Right hindlimb (tissue), 1 donor: ENCODE data around the gene VPS54.

Experiments
- DNase-seq: peaks from one replicate; pipeline ENCODE4 v3.0.0-alpha.2; 2018

The VPS54 gene

DNA sequence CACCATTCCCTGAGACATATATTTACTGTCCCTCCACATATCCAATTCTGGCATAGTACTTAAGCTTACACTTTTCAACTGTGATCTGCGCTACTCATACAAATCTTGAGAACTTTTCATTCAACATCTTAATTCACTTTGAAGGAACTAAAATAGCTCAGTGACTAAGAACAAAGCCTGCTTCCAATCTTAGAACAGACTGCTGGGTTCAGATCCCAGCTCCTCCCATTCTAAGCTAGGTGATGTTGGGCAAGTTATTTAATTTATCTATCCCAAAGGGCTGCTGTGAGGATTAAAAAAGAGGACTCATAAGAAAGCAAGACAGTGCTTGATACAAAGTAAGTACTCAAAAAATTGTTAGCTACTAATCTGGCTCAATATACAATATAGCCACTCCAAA, 119.6 kb downstream of the VPS54 start:
- no peak for DNase-seq

- no peak for DNase-seq
Measured at GRCh38 chr2:63898839-63899238, 120.4 kb downstream of the VPS54 start.

DNA sequence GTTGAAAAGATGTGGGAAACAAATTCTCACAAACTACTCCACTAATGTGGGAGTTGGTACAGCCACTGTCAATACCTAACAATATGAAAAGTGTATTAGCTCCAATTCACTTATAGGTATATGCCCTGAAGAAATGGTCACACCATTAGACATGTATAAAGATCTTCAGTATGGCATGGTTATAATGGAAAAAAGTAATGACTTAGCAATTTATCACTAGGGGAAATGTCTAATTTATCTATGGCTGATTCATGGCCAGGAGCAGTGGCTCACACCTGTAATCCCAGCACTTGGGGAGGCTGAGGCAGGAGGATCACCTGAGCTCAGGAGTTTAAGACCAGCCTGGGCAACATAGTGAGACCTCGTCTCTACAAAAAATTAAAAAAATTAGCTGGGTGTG, 125.1 kb downstream of the VPS54 start:
- no peak for DNase-seq

- no peak for DNase-seq
Measured at GRCh38 chr2:63893163-63893562, 126.1 kb downstream of the VPS54 start.

DNA sequence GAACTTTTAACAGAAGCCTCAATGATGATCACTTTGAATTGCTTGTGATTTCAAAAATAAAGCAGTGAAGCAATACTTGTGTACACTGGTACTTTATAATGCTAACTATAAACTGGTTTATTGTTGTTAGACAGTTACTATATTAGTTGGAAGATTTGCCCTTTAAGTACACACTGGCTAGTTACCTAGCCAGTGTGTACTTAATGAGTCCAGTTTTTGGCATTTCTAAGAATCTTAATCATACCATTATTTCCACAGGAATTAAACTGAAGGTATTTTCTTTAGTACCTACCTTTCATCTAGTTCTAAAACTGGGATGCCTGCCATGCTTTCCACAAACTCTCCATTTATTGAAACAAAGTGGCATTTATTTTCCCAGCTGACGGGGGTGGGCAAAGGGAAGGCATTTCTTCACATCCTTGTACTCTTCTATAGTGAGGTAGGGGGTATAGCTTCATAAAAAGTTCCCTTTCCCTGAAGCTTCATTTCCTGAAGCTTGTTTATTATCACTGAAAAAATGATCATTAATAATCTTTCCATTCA, 127.7 kb downstream of the VPS54 start:
- DNase-seq, result no peak

DNA sequence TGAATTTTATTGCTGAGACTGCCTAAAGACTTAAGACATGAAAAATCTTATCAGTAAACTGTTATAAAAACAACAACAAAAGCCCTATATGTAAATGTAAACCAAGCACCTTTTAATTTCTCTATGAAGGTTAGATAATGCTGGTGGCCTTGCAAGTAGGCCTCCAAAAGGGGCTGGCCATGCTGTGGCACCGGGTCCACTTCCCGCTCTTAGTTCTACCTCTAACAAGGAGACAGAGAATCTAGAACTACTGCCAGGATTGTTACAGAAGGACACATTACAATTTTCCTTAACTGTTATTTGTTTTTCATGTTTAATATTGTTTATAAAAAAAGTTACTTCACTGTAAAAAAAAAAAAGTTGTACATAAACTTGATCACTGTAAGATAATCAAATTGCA, 128.6 kb downstream of the VPS54 start:
- DNase-seq, result no peak

DNA sequence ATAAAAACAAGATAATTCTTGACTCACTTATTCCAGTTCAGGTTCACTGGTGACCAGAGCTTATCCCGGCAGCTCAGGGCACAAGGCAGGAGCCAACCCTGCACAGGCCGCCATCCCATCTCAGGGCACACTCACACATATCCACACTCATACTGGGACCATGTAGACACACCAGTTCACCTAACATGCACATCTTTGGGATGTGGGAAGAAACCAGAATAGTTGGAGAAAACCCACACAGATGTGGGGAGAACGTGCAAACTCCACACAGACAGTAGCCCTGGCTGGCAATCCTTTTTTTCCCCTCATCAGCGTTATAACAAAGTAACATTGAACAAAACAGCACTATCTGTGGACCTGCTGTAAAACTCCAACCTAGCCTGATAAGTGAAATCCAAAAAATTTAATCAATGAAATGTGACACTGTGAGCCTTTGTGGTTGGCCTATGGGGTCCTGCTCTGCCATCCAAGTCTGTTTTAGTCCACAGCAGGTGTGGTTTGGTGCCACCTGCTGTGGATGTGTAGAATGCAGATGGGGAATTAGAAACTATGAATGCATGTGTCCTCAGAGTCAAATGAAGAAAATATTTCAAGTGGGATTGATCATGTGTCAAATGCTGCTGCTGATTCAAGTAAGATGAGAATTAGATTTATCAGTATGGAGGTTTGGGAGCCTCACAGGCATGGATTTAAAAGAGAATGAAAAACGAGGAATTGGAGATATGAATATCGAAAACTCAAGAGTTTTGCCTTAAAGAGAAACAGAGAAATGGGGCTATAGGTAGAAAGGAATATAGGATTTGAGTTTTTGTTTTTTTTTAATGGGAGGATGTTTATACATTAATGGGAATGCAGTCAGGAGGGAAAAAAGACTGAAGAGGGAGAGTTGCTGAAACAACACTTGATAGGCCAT, 130.5 kb downstream of the VPS54 start:
- peak; percentile 36 for DNase-seq

DNA sequence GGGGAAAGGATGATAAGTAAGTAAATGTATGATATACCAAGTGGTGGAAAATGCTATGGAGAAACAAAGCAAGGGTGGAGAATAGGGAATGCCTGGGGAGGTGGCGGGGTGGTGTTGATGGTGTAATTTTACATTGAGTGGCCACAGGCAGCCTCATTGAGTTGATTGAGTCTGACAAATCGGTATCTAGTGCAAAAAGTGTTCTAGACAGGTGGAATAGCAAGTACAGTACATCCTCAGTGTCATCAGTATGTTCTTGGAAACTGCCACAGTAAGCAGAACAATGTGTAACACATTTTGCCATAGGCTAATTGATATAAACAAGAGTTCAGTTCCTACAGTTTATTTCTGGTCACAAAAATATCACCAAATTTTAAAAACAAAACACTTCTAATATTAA, 131.2 kb downstream of the VPS54 start:
- no peak for DNase-seq

DNA sequence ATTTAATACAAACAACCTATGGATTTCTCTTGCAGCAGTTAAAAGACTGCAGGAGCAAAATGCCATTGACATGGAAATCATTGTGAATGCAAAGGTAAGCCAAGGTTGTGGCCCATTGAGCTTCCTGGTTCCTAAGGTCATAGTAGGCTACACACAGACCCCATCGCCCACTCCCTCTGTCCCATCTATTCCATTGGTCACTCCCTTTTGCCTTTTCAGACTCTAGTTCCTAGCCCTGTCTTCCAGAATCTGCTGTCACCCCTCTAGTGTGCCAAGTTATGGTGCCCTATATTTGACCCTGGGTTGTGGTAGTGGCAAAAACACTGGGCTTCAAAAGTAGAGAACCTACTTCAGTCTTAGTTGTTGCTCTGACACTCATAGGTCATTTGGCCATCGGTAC, 132.8 kb downstream of the VPS54 start:
- DNase-seq, result no peak

- DNase-seq, result no peak
Measured at GRCh38 chr2:63882395-63883105, 136.7 kb downstream of the VPS54 start.

DNA sequence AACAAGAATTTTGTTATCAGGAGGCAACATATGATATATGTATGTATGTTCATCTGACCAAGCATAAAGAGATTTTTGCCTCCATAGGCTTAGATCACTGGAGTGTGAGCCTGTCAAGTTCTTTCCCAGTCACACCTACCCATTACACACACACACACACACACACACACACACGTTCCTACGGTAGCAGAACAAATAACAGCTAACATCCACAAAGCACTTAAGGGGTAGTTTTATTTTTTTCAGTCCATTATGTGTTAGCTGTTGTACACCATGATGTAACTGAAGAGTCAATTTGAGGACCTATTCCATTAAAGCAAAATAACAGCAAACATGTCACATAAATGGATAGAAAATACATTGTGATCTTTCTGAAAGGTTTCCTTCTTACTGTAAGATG, 138.0 kb downstream of the VPS54 start:
- no peak for DNase-seq

- no peak for DNase-seq
Measured at GRCh38 chr2:63880625-63881024, 138.6 kb downstream of the VPS54 start.

DNA sequence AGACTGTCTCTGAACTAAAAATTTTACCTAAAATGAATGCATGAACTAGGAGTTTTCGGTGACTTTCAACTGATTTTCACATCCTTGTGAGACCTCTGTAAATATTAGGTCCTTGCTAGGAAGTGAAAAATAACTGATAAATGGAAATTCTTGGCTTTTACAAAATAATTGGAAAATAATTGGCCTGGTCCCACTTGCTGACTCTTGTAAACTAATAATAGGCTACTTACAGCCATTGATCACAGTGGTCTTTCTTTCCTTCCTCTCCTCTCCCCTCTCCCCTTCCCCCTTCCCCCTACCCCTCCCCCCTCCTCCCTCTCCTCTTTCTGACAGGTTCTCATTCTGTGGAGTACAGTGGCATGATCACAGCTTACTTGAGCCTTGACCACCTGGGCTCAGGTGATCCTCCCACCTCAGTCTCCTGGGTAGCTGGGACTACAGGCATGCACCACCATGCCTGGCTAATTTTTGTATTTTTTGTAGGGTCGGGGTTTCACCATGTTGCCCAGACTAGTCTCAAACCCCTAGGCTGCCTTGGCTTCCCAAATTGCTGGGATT, 139.3 kb downstream of the VPS54 start:
- DNase-seq, result no peak

GRCh38 chr2:63878486-63878885, 140.7 kb downstream of the VPS54 start:
- no peak for DNase-seq

GRCh38 chr2:63876311-63876710, 142.9 kb downstream of the VPS54 start:
- no peak for DNase-seq

DNA sequence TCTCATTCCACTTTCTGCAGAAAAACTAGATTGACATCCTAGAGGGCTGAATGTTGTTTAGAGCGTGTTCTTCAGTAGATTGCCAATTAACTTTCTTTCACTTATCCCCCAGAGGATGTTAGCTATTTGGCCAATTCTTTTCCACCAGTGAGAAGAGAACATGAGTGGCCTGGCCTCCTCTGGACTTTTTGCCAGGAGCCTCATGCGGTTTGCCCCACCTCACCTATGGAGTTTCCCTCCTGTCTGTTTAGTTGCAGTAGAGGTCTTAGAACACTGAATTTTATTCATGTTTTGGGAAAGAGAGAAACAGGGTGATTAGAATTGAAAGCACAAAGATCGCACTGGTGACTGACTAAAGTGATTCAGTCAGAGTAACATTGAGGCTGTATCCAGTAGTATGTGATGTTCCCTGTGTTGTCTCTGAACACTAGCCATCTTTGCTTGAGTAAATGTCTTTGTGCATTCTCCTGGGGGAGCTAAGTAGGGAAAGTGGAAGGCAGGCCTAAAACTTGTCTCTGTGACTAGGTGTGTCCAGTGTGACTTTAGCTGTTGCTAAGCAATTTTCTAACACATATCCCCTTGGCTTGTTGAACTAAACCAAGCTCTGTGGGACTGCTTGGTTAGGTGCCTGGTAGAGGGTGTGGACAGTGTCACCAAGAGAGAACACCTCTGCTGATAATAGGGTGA, 143.5 kb downstream of the VPS54 start:
- DNase-seq, result peak; percentile 39

- DNase-seq, result no peak
Measured at GRCh38 chr2:63875131-63875527, 144.1 kb downstream of the VPS54 start.

DNA sequence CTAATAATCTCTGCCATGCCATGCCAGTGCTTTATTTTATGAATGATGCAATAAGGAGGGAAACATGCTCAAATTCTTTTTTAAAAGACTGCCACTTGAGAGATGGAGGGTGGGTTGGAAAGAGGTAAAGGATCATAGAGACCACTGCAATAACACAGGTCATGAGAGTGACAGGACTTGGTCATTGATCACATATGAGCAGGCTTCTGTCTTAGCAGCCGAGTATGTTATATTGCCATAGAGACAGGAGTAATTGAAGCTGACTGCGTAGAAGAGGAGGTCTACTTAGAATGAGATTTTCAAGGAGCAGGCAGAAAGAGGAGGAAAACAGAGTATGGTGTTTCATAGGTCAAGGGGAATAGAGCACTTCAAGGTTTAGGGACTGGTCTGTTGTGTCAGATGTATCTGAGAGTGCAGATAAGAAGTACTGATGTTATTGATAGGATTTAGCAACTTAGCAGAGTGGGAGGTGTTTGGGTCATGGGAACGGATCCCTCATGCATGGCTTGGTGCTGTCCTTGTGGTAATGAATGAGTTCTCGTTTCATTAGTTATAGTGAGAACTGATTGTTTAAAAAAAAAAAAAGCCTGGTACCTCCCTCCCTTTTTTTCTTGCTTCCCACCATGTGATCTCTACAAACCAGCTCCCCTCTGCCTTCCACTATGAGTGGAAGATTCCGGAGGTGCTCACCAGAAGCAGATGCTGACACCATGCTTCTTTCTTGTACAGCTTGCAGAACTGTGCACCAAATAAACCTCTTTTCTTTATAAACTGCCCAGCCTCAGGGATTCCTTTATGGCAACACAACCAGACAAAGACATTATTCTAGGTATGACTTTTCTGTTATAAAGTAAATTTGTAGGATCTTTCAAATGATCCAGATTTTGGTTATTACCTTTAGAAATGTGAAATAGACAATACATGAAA, 144.8 kb downstream of the VPS54 start:
- DNase-seq, result no peak

DNA sequence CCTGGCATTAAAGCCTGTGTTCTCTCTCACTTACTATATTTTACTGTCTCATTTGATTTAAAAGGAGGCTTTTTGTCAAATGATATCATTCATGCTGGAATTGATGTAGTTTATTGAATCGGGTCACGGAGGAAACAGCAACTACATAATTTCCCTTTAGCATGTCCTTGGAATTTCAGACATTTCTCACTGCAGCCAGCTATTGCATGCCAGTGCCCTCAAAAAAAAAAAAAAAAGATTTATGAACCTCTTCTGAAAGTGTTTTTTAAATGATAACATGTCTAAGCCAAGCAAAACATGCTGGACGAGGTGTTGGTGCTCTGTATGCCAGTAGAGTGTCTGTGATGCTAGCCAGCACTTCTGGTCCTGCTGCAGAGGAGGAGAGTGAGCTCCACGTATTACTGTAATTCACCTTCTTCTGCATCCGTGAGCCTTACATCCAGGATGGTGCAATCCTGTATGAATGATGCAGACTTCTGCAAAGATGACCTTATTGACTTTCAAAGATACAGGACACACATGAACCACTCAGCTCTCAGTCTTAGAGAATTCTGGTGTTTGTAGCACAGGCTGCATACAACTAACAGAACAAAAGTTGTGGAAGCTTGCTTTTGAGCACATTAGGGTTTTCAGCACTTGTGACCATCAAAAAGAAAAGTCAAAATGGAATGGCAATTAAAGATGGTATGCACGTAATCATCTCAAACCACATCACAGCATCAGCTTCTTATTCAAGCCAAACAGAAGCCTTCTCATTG, 146.5 kb downstream of the VPS54 start:
- DNase-seq, result peak; percentile 32

DNA sequence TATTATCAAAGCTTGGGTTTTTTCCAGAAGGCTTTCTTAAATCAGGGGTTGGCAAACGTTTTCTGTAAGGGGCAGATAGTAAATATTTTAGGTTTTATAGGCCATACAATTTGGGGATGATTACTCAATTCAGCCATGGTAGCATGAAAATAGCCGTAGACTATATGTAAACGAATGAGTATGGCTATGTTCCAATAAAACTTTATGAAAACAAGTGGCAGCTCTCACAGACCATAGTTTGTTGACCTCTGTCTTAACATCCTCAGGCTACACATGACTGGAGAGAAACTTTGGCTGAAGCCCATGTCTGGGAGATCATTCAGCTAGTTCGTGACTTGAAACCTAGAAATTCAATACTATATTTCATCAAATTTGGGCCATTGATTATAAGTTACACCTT, 147.4 kb downstream of the VPS54 start:
- DNase-seq, result no peak

- DNase-seq, result no peak
Measured at GRCh38 chr2:63870679-63871078, 148.5 kb downstream of the VPS54 start.
